CD8-positive, alpha-beta memory T cell (primary cell): ENCODE results near the gene TAF7. TPM values are rescaled to one million over a fixed set of nuclear protein-coding genes. Genes with fewer than 3 reads are reported as not detected.
A peak's percentile ranks its signal among the peaks of the same experiment; 100 is the strongest.

Source experiments
- CTCF ChIA-PET: fragments of 350-600 bp; sonication (Branson Sonifier 250); formaldehyde crosslinking; loops from one replicate; lab custom pipeline; 2021; ENCODE audit warnings: antibody characterized with exemption; lab: Charles Lee
- POLR2A ChIA-PET: fragments of 350-600 bp; sonication (Branson Sonifier 250); formaldehyde crosslinking; loops from one replicate; lab custom pipeline; 2021; ENCODE audit warnings: antibody characterized with exemption; lab: Charles Lee
- DNase-seq, 5 donors: peaks; one replicate each; pipeline versions ENCODE4 v3.0.0 to v3.0.0-alpha.2; 2020 to 2022; ENCODE audit warnings: mixed read lengths in 1 of 5
- H3K27ac ChIP-seq: one replicate; pipeline ENCODE4 v1.7.0; 2013; ENCODE audit warnings: low read depth, mild to moderate bottlenecking, low read length, moderate library complexity
- H3K27me3 ChIP-seq: 2 replicates; pipeline ENCODE4 v1.7.0; 2013; ENCODE audit warnings: low read length, mild to moderate bottlenecking; ENCODE audit not compliant: insufficient read depth, poor library complexity, severe bottlenecking
- H3K36me3 ChIP-seq: 2 replicates; pipeline ENCODE4 v1.7.0; 2013; ENCODE audit warnings: mild to moderate bottlenecking, low read length, moderate library complexity; ENCODE audit not compliant: insufficient read depth
- H3K4me1 ChIP-seq: 2 replicates; pipeline ENCODE4 v1.7.0; 2013; ENCODE audit warnings: mild to moderate bottlenecking, low read length, moderate library complexity; ENCODE audit not compliant: insufficient read depth
- H3K4me3 ChIP-seq: 2 replicates; pipeline ENCODE4 v1.7.0; 2013; ENCODE audit warnings: mild to moderate bottlenecking, low read length
- H3K9me3 ChIP-seq: 2 replicates; pipeline ENCODE4 v1.7.0; 2013; ENCODE audit warnings: mild to moderate bottlenecking, low read length
- H3K27ac Mint-ChIP-seq, 8 donors: one replicate each; pipeline ENCODE4 v1.8.0; 2020 to 2021; ENCODE audit warnings: mixed read lengths in 8 of 8, mild to moderate bottlenecking in 6 of 8, inconsistent platforms in 3 of 8, moderate library complexity in 3 of 8
- H3K27me3 Mint-ChIP-seq, 2 donors: one replicate each; pipeline ENCODE4 v1.8.0; 2020 to 2021; ENCODE audit warnings: mixed read lengths in 2 of 2, mild to moderate bottlenecking in 1 of 2, moderate library complexity in 1 of 2
- H3K36me3 Mint-ChIP-seq, 3 donors: one replicate each; pipeline ENCODE4 v1.8.0; 2020 to 2021; ENCODE audit warnings: mixed read lengths in 3 of 3, inconsistent platforms in 1 of 3, mild to moderate bottlenecking in 1 of 3
- H3K4me1 Mint-ChIP-seq, 3 donors: one replicate each; pipeline ENCODE4 v1.8.0; 2020 to 2021; ENCODE audit warnings: mixed read lengths in 3 of 3, inconsistent platforms in 1 of 3, mild to moderate bottlenecking in 1 of 3
- H3K4me3 Mint-ChIP-seq, 7 donors: one replicate each; pipeline ENCODE4 v1.8.0; 2020 to 2021; ENCODE audit warnings: mixed read lengths in 7 of 7, mild to moderate bottlenecking in 6 of 7, moderate library complexity in 4 of 7, inconsistent platforms in 2 of 7
- H3K9me3 Mint-ChIP-seq, 5 donors: one replicate each; pipeline ENCODE4 v1.8.0; 2020 to 2022; ENCODE audit warnings: mixed read lengths in 5 of 5, mild to moderate bottlenecking in 3 of 5, moderate library complexity in 2 of 5, inconsistent platforms in 1 of 5
- polyA plus RNA-seq: library from polyadenylated mRNA; unstranded; fragments of 300-500 nt; fragmentation: Illumina TruSeq; gene quantifications from one replicate; pipeline ENCODE4 v1.2.3, GENCODE V29; 2021
- total RNA-seq, 2 experiments: library from RNA; stranded (reverse); gene quantifications; one replicate each; pipeline ENCODE4 v1.2.3, GENCODE V29; 2021

Gene TAF7, protein sequence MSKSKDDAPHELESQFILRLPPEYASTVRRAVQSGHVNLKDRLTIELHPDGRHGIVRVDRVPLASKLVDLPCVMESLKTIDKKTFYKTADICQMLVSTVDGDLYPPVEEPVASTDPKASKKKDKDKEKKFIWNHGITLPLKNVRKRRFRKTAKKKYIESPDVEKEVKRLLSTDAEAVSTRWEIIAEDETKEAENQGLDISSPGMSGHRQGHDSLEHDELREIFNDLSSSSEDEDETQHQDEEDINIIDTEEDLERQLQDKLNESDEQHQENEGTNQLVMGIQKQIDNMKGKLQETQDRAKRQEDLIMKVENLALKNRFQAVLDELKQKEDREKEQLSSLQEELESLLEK
- total RNA-seq: 10 to 100 TPM; 70.9 to 72.2 TPM
- 196 TPM for polyA plus RNA-seq

DNA sequence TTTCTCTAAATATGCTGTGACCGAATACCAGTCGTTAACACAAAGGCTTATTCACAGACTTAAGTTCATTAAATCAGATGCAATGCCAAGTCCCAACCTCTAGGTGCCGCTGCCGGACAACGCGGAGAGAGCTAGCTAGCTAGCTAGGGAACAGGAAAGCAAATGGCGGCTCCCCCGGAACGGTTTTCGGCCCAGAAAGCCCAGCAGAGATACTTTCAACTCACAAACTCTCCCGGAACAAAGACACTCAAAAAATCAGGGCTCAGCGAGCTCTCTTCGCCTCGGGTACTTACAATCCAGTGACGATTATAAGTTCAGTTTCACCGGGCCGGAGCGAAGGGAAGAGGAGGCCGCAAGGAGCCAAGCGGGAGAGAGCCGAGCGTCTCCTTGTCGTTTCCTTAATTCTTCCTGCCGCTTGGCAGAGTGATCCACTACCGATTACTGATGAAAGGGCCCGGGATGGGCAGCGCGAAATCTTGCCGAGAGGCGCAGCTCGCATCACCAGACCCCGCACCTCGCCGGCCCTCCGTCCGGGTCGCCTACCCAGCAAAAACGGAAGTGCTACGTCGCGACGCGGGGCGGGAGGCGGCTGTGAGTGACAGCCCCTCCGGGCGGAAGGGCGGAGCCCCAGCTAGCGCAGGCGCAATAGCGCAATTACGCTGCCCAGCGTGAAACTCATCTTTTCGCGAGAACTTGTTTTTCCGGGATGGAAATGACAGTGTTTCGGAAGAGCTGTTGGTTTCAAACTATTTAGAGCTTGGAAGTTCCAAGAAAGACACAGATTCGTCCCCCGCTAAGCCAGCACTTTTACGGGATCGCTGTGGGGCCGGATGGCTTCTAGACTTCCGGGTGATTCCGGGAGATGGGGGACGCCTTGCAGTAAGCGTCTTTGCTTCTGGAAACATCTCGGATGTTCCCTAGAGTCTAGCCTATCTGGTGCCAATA lies at the start of gene TAF7:
Gene TAF7 (minus strand): TSS at position 560 of the 945 bp plus-strand sequence. CDS start 740 bp downstream, outside the sequence.
- H3K27ac ChIP-seq: peak within 1 kb of the TSS; percentile 97
- Mint-ChIP-seq H3K36me3 (peaks cover 22 to 47% (median 42%) of the 10 kb centered on the region in 3 donors), H3K27ac (peak within 1 kb of the TSS; percentile 95 to 99 (median 99)), H3K4me1 (peaks cover 26 to 48% (median 31%) of the 10 kb centered on the region in 3 donors), H3K9me3 (peaks cover 40 to 77% (median 73%) of the 10 kb centered on the region in 5 donors), H3K27me3 (peaks cover 4% of the 10 kb centered on the region in 2 donors), H3K4me3 (peak within 1 kb of the TSS; percentile 91 to 99 (median 95))
- POLR2A ChIA-PET: interaction anchor here (0.6 to 1.8 kb wide), 10 partner anchors 8 to 919 kb away, joined by 3 to 18 read pairs (median 4); partner anchors contain the start of genes ANKHD1, DIAPH1, HDAC3 and IK
- H3K27me3 ChIP-seq: no peaks in the 10 kb centered on the region
- CTCF ChIA-PET: interaction anchor here (0.9 to 5.2 kb wide), 25 partner anchors 8 to 317 kb away, joined by 3 to 35 read pairs (median 4); partner anchors contain the start of genes DIAPH1, HDAC3, PCDHGA1 and PCDHGA11
- peaks cover 47% of the 10 kb centered on the region for H3K9me3 ChIP-seq
- peak; percentile 89 to 95 (median 90) for DNase-seq
- H3K4me1 ChIP-seq: peaks cover 16% of the 10 kb centered on the region
- H3K36me3 ChIP-seq: peaks cover 12% of the 10 kb centered on the region
- peak within 1 kb of the TSS; percentile 96 for H3K4me3 ChIP-seq

GRCh38 chr5:141366016-141366896 lies 45.7 kb upstream of the TAF7 start:
- POLR2A ChIA-PET: no interaction called here
- peaks cover 30 to 62% (median 58%) of the 10 kb centered on the region in 5 donors for H3K9me3 Mint-ChIP-seq
- H3K27me3 ChIP-seq: peaks cover 33% of the 10 kb centered on the region

GRCh38 chr5:141363952-141364660 lies 43.5 kb upstream of the TAF7 start, which contains the start of gene PCDHGA5:
TSS of gene PCDHGA5 (plus strand) at chr5:141364162. CDS start at chr5:141364331, 169 bp downstream.
- DNase-seq: no peak
- Histone ChIP-seq H3K4me3 (no peak within 1 kb of the TSS), H3K4me1 (no peaks in the 10 kb centered on the region), H3K36me3 (no peaks in the 10 kb centered on the region), H3K27ac (no peak within 1 kb of the TSS), H3K9me3 (peaks cover 13% of the 10 kb centered on the region), H3K27me3 (peaks cover 29% of the 10 kb centered on the region)
- Mint-ChIP-seq H3K4me3 (no peak within 1 kb of the TSS), H3K27me3 (peaks cover 71 to 81% of the 10 kb centered on the region in 2 donors), H3K4me1 (peaks cover 0 to 10% (median 2%) of the 10 kb centered on the region in 3 donors), H3K27ac (no peak within 1 kb of the TSS), H3K36me3 (peaks cover 3 to 22% (median 3%) of the 10 kb centered on the region in 3 donors), H3K9me3 (peaks cover 25 to 66% (median 53%) of the 10 kb centered on the region in 5 donors)
- POLR2A ChIA-PET: no interaction called here
- CTCF ChIA-PET: interaction anchor here (1.2 to 1.4 kb wide), 2 partner anchors 9 to 66 kb away, joined by 3 read pairs; partner anchors contain the start of genes PCDHGA12 and PCDHGA4

More at GRCh38 chr5:141366016-141366896, 45.7 kb upstream of the TAF7 start:
- no peak for DNase-seq
- Mint-ChIP-seq H3K4me3 (no peak overlapping the region), H3K4me1 (peaks cover 3 to 7% (median 5%) of the 10 kb centered on the region in 3 donors), H3K27ac (no peak overlapping the region), H3K36me3 (peaks cover 0 to 18% (median 1%) of the 10 kb centered on the region in 3 donors), H3K27me3 (peaks cover 66 to 83% of the 10 kb centered on the region in 2 donors)
- H3K36me3 ChIP-seq: no peaks in the 10 kb centered on the region
- peaks cover 18% of the 10 kb centered on the region for H3K9me3 ChIP-seq
- CTCF ChIA-PET: no interaction called here
- no peak overlapping the region for H3K27ac ChIP-seq
- no peaks in the 10 kb centered on the region for H3K4me1 ChIP-seq
- no peak overlapping the region for H3K4me3 ChIP-seq

DNA sequence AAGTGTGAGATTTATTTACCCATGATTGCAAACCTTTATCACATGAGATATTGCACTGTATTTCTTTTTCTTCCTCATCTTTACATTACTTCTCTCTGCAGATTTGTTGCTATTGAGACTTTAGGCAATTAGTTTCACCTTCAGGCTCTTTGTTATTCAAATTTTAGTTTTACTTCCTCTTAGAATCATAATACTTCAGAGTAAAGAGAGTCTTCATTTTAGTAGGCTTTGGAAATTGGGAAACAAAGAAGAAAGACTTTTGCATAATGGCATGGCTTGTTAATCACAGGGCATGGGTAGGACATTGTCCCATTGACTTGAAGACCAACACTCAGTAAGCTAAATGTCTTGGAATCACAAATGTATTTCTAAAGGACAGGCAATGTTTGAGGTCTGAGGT lies 42.1 kb upstream of the TAF7 start:
- Histone ChIP-seq H3K4me3 (no peak overlapping the region), H3K27me3 (peaks cover 28% of the 10 kb centered on the region), H3K27ac (no peak overlapping the region), H3K4me1 (no peaks in the 10 kb centered on the region), H3K36me3 (no peaks in the 10 kb centered on the region), H3K9me3 (peaks cover 13% of the 10 kb centered on the region)
- peaks cover 22 to 62% (median 57%) of the 10 kb centered on the region in 5 donors for H3K9me3 Mint-ChIP-seq
- H3K36me3 Mint-ChIP-seq: peaks cover 3 to 22% (median 3%) of the 10 kb centered on the region in 3 donors
- POLR2A ChIA-PET: no interaction called here
- peak overlapping the region in 1 of 8 donors; percentile 64 for H3K27ac Mint-ChIP-seq
- no peak for DNase-seq
- CTCF ChIA-PET: no interaction called here
- H3K4me3 Mint-ChIP-seq: no peak overlapping the region
- H3K27me3 Mint-ChIP-seq: peaks cover 71 to 78% of the 10 kb centered on the region in 2 donors
- peaks cover 0 to 10% (median 2%) of the 10 kb centered on the region in 3 donors for H3K4me1 Mint-ChIP-seq

DNA sequence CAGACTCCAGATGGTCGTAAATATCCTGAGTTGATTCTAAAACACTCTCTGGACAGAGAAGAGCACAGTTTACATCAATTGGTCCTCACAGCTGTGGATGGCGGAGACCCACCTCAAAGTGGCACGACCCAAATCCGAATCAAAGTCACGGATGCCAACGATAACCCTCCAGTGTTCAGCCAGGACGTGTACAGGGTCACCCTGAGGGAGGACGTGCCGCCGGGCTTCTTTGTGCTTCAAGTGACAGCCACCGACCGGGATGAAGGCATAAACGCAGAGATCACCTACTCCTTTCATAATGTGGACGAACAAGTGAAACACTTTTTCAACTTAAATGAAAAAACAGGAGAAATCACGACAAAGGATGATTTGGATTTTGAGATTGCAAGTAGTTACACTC lies 40.1 kb upstream of the TAF7 start:
- H3K27ac ChIP-seq: no peak overlapping the region
- H3K27me3 ChIP-seq: peaks cover 23% of the 10 kb centered on the region
- no peaks in the 10 kb centered on the region for H3K36me3 ChIP-seq
- Mint-ChIP-seq H3K4me3 (peak overlapping the region in 1 of 7 donors; percentile 90), H3K27me3 (peaks cover 70 to 84% of the 10 kb centered on the region in 2 donors), H3K36me3 (peaks cover 3 to 25% (median 3%) of the 10 kb centered on the region in 3 donors), H3K4me1 (peaks cover 0 to 10% (median 2%) of the 10 kb centered on the region in 3 donors), H3K9me3 (peaks cover 21 to 67% (median 60%) of the 10 kb centered on the region in 5 donors), H3K27ac (peak overlapping the region in 2 of 8 donors; percentile 43 to 55)
- CTCF ChIA-PET: interaction anchor here (1.1 to 1.4 kb wide), 2 partner anchors 42 to 203 kb away, joined by 3 to 4 read pairs; no protein-coding TSS in a partner anchor
- peaks cover 13% of the 10 kb centered on the region for H3K9me3 ChIP-seq
- no peak overlapping the region for H3K4me3 ChIP-seq
- H3K4me1 ChIP-seq: no peaks in the 10 kb centered on the region
- no peak for DNase-seq
- POLR2A ChIA-PET: no interaction called here

DNA sequence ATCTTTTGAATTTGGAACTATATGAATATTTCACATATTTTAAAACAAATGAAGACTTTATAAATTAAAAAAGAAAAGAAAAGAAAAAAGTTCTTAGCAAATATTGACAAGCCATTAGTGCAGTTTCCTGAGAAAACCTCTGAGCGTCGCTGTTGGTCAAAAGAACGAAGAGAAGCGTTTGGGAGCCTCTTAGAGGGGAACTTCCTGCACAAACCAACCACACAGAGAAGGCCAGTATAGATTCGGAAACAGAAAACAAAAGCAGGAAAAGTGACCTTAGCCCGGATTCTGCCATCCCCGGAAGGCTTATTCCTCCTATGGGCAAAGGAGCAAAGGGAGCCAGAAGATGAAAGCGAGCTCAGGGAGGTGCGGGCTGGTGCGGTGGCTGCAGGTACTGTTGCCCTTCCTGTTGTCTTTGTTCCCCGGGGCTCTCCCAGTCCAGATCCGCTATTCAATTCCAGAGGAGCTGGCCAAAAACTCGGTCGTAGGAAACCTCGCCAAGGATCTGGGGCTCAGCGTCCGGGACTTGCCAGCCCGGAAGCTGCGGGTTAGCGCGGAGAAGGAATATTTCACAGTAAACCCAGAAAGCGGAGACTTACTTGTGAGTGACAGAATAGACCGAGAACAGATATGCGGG lies 39.3 kb upstream of the TAF7 start, which contains the start of gene PCDHGB2:
Gene PCDHGB2 (plus strand): TSS at position 205 of the 637 bp plus-strand sequence. CDS start 142 bp downstream, at position 347.
- Histone ChIP-seq H3K9me3 (peaks cover 7% of the 10 kb centered on the region), H3K4me1 (no peaks in the 10 kb centered on the region), H3K27me3 (peaks cover 18% of the 10 kb centered on the region), H3K4me3 (peak within 1 kb of the TSS; percentile 37), H3K36me3 (no peaks in the 10 kb centered on the region), H3K27ac (no peak within 1 kb of the TSS)
- CTCF ChIA-PET: interaction anchor here (1.1 to 1.4 kb wide), 2 partner anchors 41 to 204 kb away, joined by 3 to 4 read pairs; no protein-coding TSS in a partner anchor
- H3K4me3 Mint-ChIP-seq: peak within 1 kb of the TSS; percentile 71 to 90 (median 82)
- peaks cover 3 to 20% (median 3%) of the 10 kb centered on the region in 3 donors for H3K36me3 Mint-ChIP-seq
- POLR2A ChIA-PET: no interaction called here
- H3K27ac Mint-ChIP-seq: peak within 1 kb of the TSS in 3 of 8 donors; percentile 37 to 72 (median 43)
- peaks cover 0 to 10% (median 2%) of the 10 kb centered on the region in 3 donors for H3K4me1 Mint-ChIP-seq
- peaks cover 70 to 81% of the 10 kb centered on the region in 2 donors for H3K27me3 Mint-ChIP-seq
- peaks cover 21 to 65% (median 53%) of the 10 kb centered on the region in 5 donors for H3K9me3 Mint-ChIP-seq
- DNase-seq: peak in 1 of 5 donors; percentile 22
